Gastrocnemius medialis (tissue), 4 donors: Measurements from ENCODE around the gene ZNF263.
A peak's percentile ranks its signal among the peaks of the same experiment; 100 is the strongest.

ENCODE experiments used
- CTCF ChIP-seq, 5 experiments: fragments of 450-650 bp in 3 of 5; fragments of 200-600 bp in 2 of 5; sonication (generic) in 2 of 5; IDR thresholded peaks in 4 of 5; conservative IDR thresholded peaks in 1 of 5; 1 replicate in 4 of 5; 2 replicates in 1 of 5; pipeline ENCODE4 v1.5.1; 2016 to 2019; ENCODE audit warnings: antibody characterized with exemption in 5 of 5, mild to moderate bottlenecking in 3 of 5, moderate library complexity in 3 of 5
- POLR2A ChIP-seq, 2 donors: fragments of 450-650 bp; IDR thresholded peaks; one replicate each; pipeline ENCODE4 v1.6.1; 2017; ENCODE audit warnings: antibody characterized with exemption in 2 of 2, mild to moderate bottlenecking in 2 of 2, moderate library complexity in 2 of 2

GRCh38 chr16:3234857-3235561 lies 48.3 kb upstream of the ZNF263 start, which contains the start of gene ZNF200:
- TF ChIP-seq CTCF (IDR thresholded peaks at IDR 0.05 in 4 of 5, conservative IDR thresholded peaks at IDR 0.05 in 1 of 5): no peak
- TF ChIP-seq POLR2A (IDR thresholded peaks at IDR 0.05): peak; percentile 60 to 72
